Tibial artery (tissue), 4 donors: ENCODE data around the gene RHOT1.

Experiments
- DNase-seq, 2 donors: peaks; one replicate each; pipeline ENCODE4 v3.0.0-alpha.2; 2019
- H3K27ac ChIP-seq, 2 donors: fragments of 200-600 bp; sonication (generic) in 1 of 2; 1 replicate in 1 of 2; 2 replicates in 1 of 2; pipeline ENCODE4 v1.5.1; 2018 to 2019; ENCODE audit warnings: mild to moderate bottlenecking in 1 of 2
- H3K27me3 ChIP-seq, 2 donors: fragments of 200-600 bp; sonication (generic) in 1 of 2; one replicate each; pipeline versions ENCODE4 v1.5.1 to v1.6.0; 2016 to 2019
- H3K36me3 ChIP-seq, 3 donors: fragments of 200-600 bp; sonication (generic) in 2 of 3; one replicate each; pipeline ENCODE4 v1.5.1; 2016 to 2019; ENCODE audit warnings: mild to moderate bottlenecking in 2 of 3
- H3K4me1 ChIP-seq, 4 donors: fragments of 200-600 bp; sonication (generic) in 2 of 4; 1 replicate in 3 of 4; 2 replicates in 1 of 4; pipeline ENCODE4 v1.5.1; 2016 to 2019
- H3K4me3 ChIP-seq, 2 donors: fragments of 200-600 bp; sonication (generic) in 1 of 2; 1 replicate in 1 of 2; 2 replicates in 1 of 2; pipeline ENCODE4 v1.5.1; 2018 to 2019; ENCODE audit warnings: mild to moderate bottlenecking in 2 of 2
- H3K9me3 ChIP-seq, 3 donors: fragments of 200-600 bp; sonication (generic) in 1 of 3; one replicate each; pipeline ENCODE4 v1.5.1; 2016 to 2019
- CTCF ChIP-seq, 2 experiments: fragments of 200-600 bp in 1 of 2; fragments of 450-650 bp in 1 of 2; IDR thresholded peaks; one replicate each; pipeline ENCODE4 v1.5.1; 2017 to 2019; ENCODE audit warnings: antibody characterized with exemption in 2 of 2, mild to moderate bottlenecking in 1 of 2, moderate library complexity in 1 of 2
- intact Hi-C: fragments of 100-400 bp; cut with DNase I; formaldehyde crosslinking; loops from one replicate; pipeline ENCODE4 v1.15.0; 2023; ENCODE audit warnings: low total_unique reads

Gene RHOT1

GRCh38 chr17:32150358-32150757 is 8.1 kb downstream of the RHOT1 start:
- intact Hi-C loops, result no loop called here
- H3K4me1 ChIP-seq, result peaks cover 0 to 16% (median 2%) of the 10 kb centered on the region in 4 donors

GRCh38 chr17:32152130-32152529 is 9.8 kb downstream of the RHOT1 start:
- H3K27me3 ChIP-seq, result no peaks in the 10 kb centered on the region
- peaks cover 0 to 16% (median 4%) of the 10 kb centered on the region in 4 donors for H3K4me1 ChIP-seq
- H3K4me3 ChIP-seq, result no peak overlapping the region
- no peaks in the 10 kb centered on the region for H3K9me3 ChIP-seq
- H3K36me3 ChIP-seq, result peaks cover 6 to 27% (median 11%) of the 10 kb centered on the region in 3 donors
- intact Hi-C loops, result no loop called here
- no peak for TF ChIP-seq CTCF (IDR thresholded peaks at IDR 0.05)
- peak in 1 of 2 donors; percentile 47 for DNase-seq
- no peak overlapping the region for H3K27ac ChIP-seq

More at GRCh38 chr17:32150358-32150757, 8.1 kb downstream of the RHOT1 start:
- TF ChIP-seq CTCF (IDR thresholded peaks at IDR 0.05), result no peak
- Histone ChIP-seq H3K27me3 (no peaks in the 10 kb centered on the region), H3K4me3 (no peak overlapping the region), H3K36me3 (peaks cover 6 to 19% (median 11%) of the 10 kb centered on the region in 3 donors), H3K27ac (no peak overlapping the region), H3K9me3 (no peaks in the 10 kb centered on the region)
- no peak for DNase-seq

GRCh38 chr17:32155896-32156295 is 13.6 kb downstream of the RHOT1 start:
- no peak for TF ChIP-seq CTCF (IDR thresholded peaks at IDR 0.05)
- intact Hi-C loops, result no loop called here
- H3K36me3 ChIP-seq, result peaks cover 10 to 49% (median 22%) of the 10 kb centered on the region in 3 donors
- H3K4me3 ChIP-seq, result no peak overlapping the region
- no peak for DNase-seq
- peaks cover 0 to 12% (median 4%) of the 10 kb centered on the region in 4 donors for H3K4me1 ChIP-seq
- no peaks in the 10 kb centered on the region for H3K9me3 ChIP-seq
- no peak overlapping the region for H3K27ac ChIP-seq
- no peaks in the 10 kb centered on the region for H3K27me3 ChIP-seq

- Histone ChIP-seq H3K4me3 (no peak overlapping the region), H3K36me3 (peaks cover 10 to 56% (median 27%) of the 10 kb centered on the region in 3 donors), H3K9me3 (no peaks in the 10 kb centered on the region), H3K27me3 (no peaks in the 10 kb centered on the region), H3K4me1 (peaks cover 0 to 12% (median 4%) of the 10 kb centered on the region in 4 donors), H3K27ac (no peak overlapping the region)
- intact Hi-C loops, result no loop called here
- TF ChIP-seq CTCF (IDR thresholded peaks at IDR 0.05), result no peak
- DNase-seq, result no peak
These were observed 14.4 kb downstream of the RHOT1 start for GRCh38 chr17:32156656-32157055.

GRCh38 chr17:32157225-32157624 is 14.9 kb downstream of the RHOT1 start:
- Histone ChIP-seq H3K4me3 (no peak overlapping the region), H3K4me1 (peaks cover 0 to 8% (median 4%) of the 10 kb centered on the region in 4 donors), H3K27ac (no peak overlapping the region), H3K9me3 (no peaks in the 10 kb centered on the region), H3K27me3 (no peaks in the 10 kb centered on the region), H3K36me3 (peaks cover 10 to 56% (median 30%) of the 10 kb centered on the region in 3 donors)
- TF ChIP-seq CTCF (IDR thresholded peaks at IDR 0.05), result no peak
- DNase-seq, result no peak
- intact Hi-C loops, result no loop called here
